ENCODE data around the gene MAP3K9. TPM values are rescaled to one million over a fixed set of nuclear protein-coding genes. Genes with fewer than 3 reads are reported as not detected.

The MAP3K9 gene
- total RNA-seq, 1 donor from 2014 or later, result 20.1 TPM

DNA sequence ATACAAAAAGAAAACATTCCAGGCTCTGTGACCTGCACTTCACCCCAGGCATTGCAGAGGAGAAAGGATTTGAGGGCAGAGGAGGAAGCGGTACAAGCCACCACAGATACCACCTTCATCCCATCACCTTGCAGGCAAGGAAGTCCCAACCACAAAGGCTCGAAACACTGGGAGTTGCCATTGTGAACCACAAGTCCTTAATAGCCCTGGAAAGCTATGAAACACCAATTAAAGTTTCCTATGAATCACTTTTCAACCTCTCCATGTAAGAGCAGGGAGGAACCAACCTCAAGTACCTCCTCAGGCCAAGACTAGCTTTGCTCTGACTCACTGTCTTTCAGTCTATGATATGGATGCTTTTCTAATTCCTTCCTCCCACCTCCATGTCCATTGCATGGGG is 27.0 kb downstream of the MAP3K9 start:
- ATAC-seq, result peak; percentile 87

DNA sequence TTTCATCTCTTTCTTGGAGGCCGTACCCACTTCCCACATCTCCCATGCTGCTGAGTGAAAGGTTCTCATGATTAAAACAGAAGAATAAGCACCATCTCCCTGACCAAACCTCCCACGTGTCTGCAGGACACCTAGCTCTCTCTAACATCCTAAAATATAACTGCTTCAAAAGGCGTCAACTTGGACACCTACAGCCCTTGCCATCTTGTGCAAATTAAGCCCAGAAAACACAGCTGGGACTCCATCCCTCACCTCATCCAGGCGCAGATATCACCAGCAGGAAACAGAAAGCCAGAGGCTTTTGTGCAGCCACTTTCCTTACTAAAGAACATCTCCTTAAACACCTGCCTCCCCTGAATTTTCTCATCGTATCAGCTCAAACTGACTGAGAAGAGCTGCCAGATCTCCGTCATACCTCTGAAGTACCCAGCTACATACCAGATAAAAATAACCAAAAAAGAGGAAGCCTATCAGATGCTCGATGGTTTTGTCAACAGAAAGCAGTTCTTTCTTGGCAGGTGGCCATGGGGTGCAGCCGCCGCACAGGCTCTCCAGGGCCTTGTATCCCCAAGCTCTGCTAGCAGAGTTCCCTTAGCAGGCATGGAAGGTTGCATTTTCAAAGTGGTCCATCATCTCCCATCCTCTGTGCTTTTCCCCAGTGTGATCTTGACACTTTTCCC is 28.8 kb downstream of the MAP3K9 start:
- no peak for ATAC-seq

DNA sequence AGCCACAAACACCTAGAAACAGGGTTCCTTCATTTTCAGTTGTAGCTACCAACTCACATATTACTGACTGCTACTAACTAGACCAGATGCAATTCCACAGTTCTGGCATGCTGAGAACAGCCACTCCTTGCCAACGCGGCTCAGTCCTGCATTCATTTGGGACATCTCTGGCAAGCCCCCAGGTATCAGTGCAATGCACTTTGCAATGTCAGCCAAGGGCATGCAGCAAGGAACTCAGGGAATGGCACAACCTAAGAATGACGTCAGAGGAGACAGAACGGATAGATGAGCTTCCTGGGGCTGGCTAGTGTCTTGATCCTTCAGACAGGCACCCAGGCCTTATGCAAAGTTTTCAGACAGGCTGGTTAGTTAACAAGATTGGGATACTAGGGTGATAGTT is 29.6 kb downstream of the MAP3K9 start:
- ATAC-seq, result no peak

DNA sequence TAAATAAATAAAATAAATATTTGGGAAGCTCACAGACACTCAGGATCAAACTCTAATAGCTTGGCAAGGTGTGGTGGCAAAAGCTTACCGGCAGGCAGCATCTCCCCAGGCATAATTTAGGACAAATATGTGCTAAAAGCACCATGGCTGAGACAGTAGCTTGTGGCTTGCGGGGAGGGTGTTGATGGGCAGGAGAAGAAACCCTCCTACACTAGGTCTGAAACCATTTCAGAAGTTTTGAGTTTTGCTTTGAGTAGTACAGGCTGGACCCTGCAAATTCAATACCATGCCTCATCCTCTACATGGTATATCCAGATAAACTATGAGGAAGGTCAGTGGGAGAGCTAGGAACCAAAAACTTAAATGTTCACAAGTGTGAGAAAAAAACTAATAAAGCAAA is 33.1 kb downstream of the MAP3K9 start:
- no peak for ATAC-seq

DNA sequence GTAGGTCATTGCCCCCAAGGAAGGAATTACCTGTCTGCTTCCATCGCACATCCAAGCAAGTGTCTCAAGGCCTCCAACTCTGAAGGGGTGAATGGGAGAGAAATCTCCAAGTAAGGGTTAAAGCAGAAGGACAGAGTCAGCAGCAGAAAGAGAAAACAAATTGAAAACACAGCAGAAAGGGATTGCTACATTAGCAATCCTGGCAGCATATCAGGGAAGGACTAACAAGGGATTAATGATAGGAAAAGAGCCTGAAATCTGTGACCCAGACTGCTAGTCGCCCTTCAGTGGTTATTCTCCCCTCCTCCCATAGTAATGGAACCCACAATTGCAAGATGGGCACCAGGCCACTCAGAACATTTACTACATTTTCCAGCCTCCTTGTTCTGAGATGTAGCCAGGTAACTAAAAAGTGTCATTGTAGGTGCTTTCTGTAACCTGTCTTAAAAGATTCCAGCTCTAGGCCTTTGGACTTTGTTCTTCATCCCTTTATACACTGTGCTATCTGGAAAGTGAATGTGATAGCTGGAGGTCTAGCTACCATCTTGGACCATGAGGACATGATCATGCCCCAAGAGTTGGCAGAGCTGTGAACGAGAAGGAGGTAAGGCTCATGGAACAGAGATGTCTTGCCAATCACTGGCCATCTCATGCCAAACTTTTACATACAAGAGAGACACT is 36.0 kb downstream of the MAP3K9 start:
- ATAC-seq, result no peak

DNA sequence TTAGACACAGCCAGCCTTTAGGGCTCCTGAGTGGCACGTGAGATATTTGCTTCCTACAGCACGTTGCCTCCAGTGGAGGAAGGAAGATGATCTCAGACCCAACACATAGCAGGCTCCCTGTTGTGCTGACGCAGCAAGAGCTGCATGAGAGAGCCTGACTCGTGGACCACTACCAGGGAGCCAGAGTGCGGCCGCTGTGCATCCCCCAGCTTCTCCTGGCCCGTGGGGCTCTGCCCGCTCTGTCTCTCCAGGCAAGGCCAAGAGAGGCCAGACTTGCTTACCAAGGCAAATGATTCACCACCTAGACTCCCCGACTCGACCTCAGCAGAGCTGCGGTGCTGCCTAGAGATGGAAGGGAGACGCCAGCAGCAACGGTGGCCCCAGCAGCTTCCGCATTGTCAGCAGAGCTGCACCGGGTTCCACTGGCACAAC is 37.5 kb downstream of the MAP3K9 start:
- ATAC-seq, result peak; percentile 32

DNA sequence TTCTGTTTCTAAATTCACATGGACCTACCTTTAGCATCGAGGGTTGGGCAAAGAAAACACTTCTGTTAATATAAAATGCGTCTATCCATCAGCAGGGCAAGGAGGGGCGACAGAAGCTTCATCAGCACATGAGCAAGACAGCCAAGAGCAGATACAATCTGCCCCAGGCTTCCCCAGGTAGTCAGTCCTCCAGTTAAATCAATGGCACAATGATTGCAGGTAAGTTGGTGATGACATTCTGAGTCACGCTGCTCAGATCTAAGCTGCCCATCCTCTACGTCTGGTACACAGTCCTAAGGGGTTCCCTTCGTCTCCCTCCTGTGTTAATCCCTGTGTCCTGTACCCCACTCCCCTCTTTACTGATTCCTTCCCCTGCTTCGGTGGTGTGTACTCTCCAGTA is 38.8 kb downstream of the MAP3K9 start:
- peak; percentile 91 for ATAC-seq

DNA sequence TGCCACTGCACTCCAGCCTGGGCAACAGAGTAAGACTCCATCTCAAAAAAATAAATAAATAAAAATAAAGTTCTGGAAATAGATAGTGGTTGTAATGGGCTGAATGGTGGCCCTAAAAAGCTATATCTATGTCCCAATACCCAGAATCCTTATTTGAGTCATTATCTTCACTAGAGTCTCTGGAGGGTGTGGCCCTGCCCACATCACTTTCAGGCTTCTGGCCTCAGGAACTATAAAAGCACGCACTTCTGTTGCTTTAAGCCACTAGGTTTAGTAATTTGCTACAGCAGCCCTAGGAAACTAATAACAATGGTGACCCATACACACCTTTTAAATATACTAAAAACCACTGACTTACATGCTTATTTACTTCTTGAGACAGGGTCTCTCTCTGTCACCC is 49.9 kb downstream of the MAP3K9 start:
- ATAC-seq, result no peak

DNA sequence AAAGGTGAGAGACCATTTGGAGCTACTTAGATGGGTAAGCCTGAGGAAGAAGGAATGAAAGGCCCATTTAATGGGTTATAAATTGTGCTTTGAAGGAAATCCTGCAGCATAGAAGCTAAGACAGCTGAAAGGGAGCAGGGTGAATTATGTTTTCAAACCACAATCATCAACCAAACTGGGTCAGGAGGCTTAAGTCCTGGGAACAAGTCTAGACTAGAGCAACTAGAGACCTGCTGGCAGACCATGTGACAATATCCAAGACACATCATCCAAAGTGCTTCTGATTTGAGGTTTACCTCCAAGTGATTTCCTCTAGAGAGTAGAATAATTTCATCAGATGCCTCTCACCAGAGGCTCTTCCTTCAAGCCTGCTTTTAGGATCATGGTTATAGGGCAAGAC is 53.7 kb downstream of the MAP3K9 start:
- peak; percentile 92 for ATAC-seq

DNA sequence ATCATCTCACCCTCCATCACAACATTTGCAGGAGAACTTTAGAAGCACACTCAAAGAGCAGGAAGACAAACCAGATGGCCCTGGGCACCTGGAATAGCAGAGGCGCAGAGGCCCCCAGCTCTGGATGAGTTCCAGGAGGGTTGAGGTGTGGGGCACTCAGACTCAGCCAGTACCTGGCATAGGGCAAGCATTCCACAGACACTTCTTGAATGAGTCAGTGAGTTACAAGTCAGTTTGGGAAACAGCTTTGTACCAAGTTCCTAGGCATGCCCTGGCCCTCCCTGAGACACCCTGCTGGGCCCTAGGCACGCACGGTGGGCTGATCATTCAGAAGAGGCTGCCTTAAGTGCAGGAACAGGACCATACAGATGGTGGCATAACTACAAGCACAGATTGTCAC is 54.3 kb downstream of the MAP3K9 start:
- peak; percentile 88 for ATAC-seq

DNA sequence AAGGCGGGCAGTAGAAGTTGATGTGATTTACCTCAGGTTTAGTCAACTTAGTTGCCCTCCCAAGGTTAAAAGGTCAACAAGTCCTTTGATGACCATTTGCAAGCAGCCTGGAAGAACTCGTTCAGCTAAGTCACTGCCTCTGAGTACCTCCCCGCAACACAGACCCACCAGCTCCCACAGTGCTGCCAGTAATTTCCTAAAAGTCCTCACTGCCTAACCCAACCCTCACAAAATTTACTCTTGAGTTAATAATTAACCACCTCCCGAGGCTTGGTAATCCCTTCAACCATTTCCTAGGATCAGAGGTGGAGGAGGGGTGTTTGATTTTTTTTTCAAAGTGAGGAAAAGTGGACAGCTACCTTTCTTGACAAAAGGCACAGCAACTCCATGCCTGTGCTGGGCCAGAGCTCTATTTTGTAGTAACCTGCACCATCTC is 55.8 kb downstream of the MAP3K9 start:
- no peak for ATAC-seq

DNA sequence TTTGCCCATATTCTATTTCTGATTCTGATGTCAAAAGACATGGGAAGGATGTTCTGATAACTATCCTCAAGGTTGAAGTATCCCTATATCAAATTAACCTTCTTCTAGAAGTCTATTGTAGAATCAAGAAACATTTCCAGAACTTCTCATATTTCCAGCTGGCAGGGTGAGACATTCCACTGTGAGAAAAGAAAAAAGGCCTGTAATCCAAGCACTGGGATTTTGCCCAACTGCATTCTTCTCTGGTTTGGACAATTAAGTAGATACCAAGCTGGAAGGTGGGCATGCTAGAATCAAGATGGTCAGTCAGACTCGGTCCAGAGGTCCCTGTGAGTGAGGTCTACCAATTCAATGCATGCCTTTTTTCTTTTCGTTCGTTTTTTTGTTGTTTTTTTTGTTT is 60.9 kb downstream of the MAP3K9 start:
- ATAC-seq, result no peak

DNA sequence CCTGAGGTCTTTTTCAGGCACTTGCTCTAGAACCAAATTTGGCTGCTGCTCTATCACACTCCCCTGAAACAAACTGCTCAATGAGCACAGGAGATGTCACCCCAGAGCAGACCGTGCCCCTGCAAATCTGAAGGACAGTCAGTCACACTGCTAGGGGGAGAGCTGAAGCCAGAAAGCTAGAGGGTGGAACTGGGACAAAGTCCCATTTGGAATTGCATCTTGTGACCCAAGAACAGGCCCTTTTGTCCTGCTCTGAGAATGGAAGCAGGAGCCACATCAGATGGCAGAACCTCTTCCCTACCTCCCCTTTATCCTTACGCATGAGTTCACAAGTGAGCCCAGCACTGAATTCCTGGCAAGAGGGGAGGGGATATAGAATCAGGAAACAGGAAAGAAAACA is 64.7 kb downstream of the MAP3K9 start:
- ATAC-seq, result no peak

DNA sequence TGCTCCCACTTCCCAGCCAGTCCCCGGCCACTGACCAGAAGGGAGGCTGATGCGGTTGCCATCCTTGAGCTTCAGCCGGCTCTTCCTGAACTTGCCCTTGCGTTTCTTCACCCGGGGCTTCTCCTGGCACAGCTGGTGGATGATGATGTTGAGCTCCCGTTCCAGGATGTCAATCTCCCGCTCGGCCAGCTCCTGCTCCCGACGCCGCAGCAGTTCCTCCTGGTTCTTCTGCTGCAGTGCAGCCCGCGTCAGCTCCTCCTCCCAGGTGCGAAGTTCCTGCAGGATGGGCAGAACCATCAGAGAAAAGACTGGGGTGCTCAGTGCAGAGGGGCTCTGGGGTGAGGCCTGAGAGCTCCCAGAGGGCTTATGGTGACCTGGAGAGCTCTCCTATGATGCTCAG is 67.0 kb downstream of the MAP3K9 start:
- no peak for ATAC-seq

DNA sequence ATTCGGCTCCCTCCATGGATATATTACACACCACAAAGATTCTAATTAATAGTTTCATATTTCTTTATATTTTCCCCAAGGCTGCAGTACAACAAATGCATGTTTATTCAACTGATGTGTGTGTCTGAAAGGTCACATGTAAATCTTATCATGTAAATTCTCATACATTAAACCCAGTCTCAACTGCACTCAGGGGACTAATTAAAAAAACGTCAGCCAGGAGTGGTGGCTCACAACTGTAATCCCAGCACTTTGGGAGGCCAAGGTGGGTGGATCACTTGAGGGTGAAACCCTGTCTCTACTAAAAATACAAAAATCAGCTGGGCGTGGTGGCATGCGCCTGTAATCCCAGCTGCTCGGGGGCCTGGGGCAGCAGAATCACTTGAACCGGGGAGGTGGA is 67.8 kb downstream of the MAP3K9 start:
- ATAC-seq, result no peak

DNA sequence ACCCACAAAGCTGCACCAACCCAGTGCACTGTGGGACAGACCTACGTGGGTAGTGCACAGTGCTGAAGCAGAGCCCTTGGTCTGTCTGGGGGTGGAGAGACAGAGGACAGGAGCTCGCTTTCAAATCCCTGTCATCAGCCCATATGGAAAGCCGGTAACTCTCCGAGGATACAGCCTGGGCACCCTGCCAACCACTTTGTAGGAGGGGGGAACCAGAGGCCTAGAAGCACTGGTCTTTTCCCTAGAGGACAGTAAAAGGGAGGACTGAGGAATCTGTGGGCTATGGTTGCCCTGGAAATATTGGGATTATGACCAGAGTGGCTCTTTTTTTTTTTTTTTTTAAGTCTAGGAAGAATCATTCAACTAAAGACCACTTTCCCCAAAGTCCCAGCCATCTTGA is 74.3 kb downstream of the MAP3K9 start:
- ATAC-seq, result no peak

DNA sequence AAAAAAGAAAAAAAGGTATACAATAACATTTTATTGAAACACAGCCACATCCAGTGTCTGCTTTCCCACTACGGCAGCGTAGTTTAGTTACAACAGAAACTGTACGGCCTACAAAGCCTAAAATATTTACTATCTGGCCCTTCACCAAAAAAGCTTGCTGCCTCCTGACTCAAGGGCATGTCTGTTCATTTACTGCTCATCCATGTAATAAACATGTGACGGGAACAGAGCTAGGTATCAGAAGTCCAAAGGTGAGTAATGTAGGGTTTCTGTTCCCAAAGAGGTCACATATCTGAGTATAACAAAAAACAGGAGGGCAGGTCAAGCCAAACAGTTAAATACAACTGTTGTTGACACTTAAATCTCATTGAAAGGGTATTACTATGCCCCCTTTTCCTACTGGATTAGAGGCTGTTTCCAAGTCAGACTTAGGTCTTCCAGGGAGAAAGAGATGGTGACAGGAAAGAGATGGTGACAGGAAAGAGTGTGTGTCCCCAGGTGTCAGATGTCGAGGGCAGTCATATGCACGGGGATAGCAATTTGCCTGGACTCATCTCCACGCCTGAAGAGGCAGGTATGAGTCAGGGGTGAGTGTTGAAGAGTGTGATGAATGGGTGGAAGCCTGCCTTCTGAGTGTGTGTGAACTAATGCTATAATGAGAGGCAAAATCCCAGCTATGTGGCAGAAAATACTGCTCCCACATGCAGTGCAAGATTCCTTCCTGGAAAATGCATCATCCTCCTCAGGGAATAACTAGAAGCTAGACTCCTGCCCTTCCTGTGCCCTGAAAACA is 77.7 kb downstream of the MAP3K9 start:
- peak; percentile 66 for ATAC-seq

DNA sequence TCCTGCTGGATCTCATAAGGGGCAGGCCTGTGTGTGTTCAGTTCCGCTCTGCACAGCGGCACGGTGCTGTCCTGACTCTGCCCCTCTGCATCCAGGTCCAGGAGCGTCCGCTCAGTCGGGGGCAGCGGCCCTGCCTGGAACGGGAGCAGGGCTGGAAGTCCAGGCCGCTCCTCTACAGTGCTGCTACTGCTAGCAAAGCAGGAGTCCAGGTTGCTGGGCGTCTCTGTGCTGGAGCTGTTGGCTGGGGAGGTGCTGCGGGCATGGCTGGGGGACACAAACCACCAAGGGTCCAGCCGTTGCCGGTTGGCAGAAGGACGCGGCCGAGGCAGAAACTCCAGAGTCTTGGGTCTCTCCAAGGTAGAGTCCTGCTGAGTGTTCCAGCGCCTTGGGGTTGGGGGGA is 78.9 kb downstream of the MAP3K9 start:
- ATAC-seq, result no peak

DNA sequence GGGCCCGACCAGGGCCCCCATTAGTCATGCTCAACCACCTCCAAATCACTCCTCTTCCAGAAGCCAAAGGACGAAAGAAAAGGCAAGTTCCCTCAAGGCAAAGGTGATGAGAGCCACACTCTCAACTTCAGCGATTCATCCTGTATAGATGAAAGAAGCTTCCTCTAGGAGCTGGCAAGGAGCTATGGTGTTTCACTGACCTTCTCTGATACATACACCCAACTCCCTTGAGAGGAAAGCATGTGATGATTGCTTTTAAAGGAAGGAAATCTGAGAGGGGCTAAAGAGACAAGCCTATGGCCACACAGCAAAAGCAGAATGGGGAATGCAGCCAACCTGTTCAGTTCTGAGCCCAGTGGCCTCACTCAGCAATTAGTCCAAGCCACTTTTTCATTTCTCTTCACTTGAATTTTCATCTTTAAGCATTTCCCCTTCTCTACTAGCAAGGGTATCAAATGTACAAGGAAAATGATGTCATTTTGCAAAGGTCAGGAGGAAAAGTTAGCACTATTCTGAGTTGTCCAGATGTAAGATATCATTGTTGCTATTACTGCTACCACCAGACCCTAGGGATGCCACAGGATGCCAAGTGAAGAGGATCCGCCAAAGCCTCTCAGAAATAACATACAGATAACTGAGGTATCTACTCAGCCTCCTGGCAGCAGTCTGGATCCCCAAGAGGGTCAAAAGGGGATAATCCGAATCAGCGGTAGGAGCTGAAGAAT is 82.5 kb downstream of the MAP3K9 start:
- no peak for ATAC-seq

DNA sequence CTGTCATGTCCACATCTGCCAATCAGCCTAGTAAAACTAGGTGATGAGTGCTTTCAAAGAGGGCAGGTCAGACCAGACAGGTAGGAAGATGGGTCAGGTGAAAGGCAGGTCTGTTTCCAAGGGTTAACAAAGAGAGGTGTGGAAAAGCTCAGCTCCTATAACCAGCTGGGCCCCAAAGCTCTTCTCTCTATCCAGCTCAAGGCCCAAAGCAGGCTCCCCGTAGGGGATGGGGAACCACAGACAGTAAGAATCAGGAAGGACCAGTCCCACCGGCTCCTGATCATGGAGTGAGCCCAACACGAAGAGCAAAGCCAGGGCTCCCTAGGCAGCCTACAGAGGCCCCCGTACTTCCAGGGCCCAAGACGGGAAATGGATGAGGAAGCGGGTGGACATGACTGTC is 84.4 kb downstream of the MAP3K9 start:
- peak; percentile 74 for ATAC-seq

DNA sequence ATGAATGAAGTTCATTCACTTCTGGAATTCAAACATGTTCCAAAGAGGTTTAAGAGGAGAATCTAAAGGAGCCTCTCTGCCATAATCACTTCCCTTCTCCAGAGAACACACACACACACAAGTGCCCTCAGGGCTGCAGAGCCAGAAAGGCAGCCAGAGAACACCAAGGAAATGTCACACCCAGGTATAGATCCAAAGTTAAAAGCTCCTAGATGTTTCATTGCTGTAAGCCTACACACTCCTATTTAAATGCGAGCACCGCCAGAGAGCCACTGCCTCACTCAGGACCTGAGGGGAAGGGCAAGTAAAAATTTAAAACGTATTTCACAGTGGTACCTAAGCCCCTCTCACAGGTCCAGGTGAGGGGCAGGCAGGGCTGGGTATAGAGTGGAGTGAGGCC is 85.2 kb downstream of the MAP3K9 start:
- peak; percentile 68 for ATAC-seq

DNA sequence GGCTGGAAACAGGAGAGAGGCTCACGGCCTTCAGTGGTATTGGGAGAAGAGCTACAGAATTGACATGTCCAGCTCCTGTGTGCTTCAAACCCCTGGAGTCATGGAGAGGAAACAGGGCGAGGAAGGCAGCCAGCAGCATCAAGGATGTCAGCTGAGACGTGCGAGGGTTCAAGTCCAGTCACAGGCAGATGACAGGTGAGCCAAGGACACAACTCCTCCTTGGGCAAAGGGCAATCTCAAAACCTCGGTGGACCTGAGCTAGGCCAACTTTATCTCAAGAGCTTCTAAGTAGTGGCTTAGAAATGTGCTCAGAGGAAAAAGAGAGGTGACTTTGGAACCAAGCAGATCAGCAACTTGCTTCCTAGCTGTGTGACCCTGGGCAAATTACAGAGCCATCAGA is 86.0 kb downstream of the MAP3K9 start:
- no peak for ATAC-seq

DNA sequence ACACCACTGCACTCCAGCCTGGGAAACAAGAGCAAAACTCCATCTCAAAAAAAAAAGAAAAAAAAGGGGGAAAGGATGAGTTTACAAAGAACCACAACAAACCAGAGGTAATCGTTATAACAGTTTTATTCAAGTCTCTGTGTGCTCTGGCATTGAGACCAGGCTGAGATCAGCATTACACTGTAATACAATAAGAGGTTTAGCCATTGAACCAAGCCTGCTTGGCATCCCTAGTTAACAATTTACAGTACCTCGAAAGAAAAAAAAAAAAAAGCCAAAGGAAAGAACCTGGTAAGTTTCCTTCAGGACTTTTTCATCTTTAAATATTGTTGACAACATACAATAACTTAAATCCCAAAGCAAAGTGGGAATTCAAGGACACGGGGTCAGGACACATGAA is 86.9 kb downstream of the MAP3K9 start:
- ATAC-seq, result no peak

Data from esophagus mucosa (tissue), 1 donor.